Panc1 (cell line): ENCODE data around the gene SCAMP1. TPM values are rescaled to one million over a fixed set of nuclear protein-coding genes. Genes with fewer than 3 reads are reported as not detected.

Experiments
- ATAC-seq: fragments of 200-7000 bp; cut with Tn5 transposase; 2 replicates; pipeline ENCODE4 v1.9.1; 2020; ENCODE audit warnings: mild to moderate bottlenecking, moderate library complexity
- BruUV-seq: library from RNA; stranded (reverse); fragments of 400-500 nt; replicated peaks from 2 replicates; lab custom pipeline; 2021; lab: Mats Ljungman, UMichigan
- CTCF ChIA-PET: fragments of 300-600 bp; sonication (Branson Sonifier 250); formaldehyde crosslinking; loops from one replicate; lab custom pipeline; 2022; ENCODE audit warnings: antibody characterized with exemption; lab: Charles Lee
- POLR2A ChIA-PET: fragments of 300-600 bp; sonication (Branson Sonifier 250); formaldehyde crosslinking; loops from one replicate; lab custom pipeline; 2022; ENCODE audit warnings: antibody characterized with exemption; lab: Charles Lee
- DNase-seq: peaks from one replicate; pipeline ENCODE4 v3.0.0-alpha.2; 2010; ENCODE audit warnings: low read depth, low spot score
- H3K27ac ChIP-seq: 2 replicates; pipeline ENCODE4 v1.5.1; 2011; ENCODE audit warnings: mild to moderate bottlenecking, low read length, inconsistent platforms
- H3K27me3 ChIP-seq: fragments of 200-500 bp; sonication (Bioruptor generic); 2 replicates; pipeline ENCODE4 v1.6.0; 2014; ENCODE audit warnings: low read length, inconsistent platforms; ENCODE audit not compliant: control insufficient read depth, insufficient read depth
- H3K36me3 ChIP-seq: fragments of 200-500 bp; sonication (Bioruptor generic); 2 replicates; pipeline ENCODE4 v1.5.1; 2014; ENCODE audit warnings: inconsistent platforms, mild to moderate bottlenecking, low read length, moderate library complexity; ENCODE audit not compliant: control insufficient read depth, insufficient read depth
- H3K4me1 ChIP-seq: 2 replicates; pipeline ENCODE4 v1.5.1; 2011; ENCODE audit warnings: inconsistent platforms, mild to moderate bottlenecking, low read length, moderate library complexity; ENCODE audit not compliant: control insufficient read depth, insufficient read depth
- H3K4me3 ChIP-seq, 2 experiments: 2 replicates each; pipeline ENCODE4 v1.5.1; 2011 to 2012; ENCODE audit warnings: low read depth in 2 of 2, low read length in 2 of 2, mild to moderate bottlenecking in 2 of 2, inconsistent platforms in 1 of 2, moderate library complexity in 1 of 2
- H3K9me3 ChIP-seq: fragments of 200-500 bp; sonication (Bioruptor generic); 2 replicates; pipeline ENCODE4 v1.5.1; 2014; ENCODE audit warnings: low read depth, mild to moderate bottlenecking, inconsistent platforms, low read length, moderate library complexity; ENCODE audit not compliant: control insufficient read depth, insufficient read depth
- POLR2AphosphoS5 ChIP-seq: IDR thresholded peaks from 2 replicates; pipeline ENCODE4 v1.6.1; 2012; ENCODE audit warnings: mild to moderate bottlenecking, low read depth, low read length, moderate library complexity
- SIN3A ChIP-seq: IDR thresholded peaks from 2 replicates; pipeline ENCODE4 v1.6.1; 2012; ENCODE audit warnings: low read depth, mild to moderate bottlenecking, low read length, moderate library complexity, borderline replicate concordance; ENCODE audit not compliant: insufficient read depth
- TCF7L2 ChIP-seq: IDR thresholded peaks from 2 replicates; pipeline ENCODE4 v1.6.1; 2011; ENCODE audit warnings: mild to moderate bottlenecking, low read depth, low read length, inconsistent platforms
- in situ Hi-C: cut with HindIII; loops from 2 replicates; pipeline ENCODE4 v1.10.0; 2016; ENCODE audit warnings: low sequenced_read_pairs, low pct_unique_long_range_greater_than_20kb
- intact Hi-C: fragments of 100-400 bp; cut with micrococcal nuclease; formaldehyde crosslinking; loops from one replicate; pipeline ENCODE4 v1.10.0; 2022; ENCODE audit not compliant: unreplicated experiment
- total RNA-seq: library from RNA; stranded (reverse); gene quantifications from one replicate; pipeline ENCODE4 v1.2.1, GENCODE V29; 2021; ENCODE audit not compliant: unreplicated experiment
- TF ChIP-seq, protein P1 (sequence below): fragments of 450-650 bp; IDR thresholded peaks from 2 replicates; pipeline ENCODE4 v1.5.1; 2017; ENCODE audit warnings: mild to moderate bottlenecking
- TF ChIP-seq, protein P2 (sequence below), 2 experiments: IDR thresholded peaks; 2 replicates each; pipeline ENCODE4 v1.6.1; 2011 to 2012; ENCODE audit warnings: low read depth in 2 of 2, control low read depth in 1 of 2, low read length in 1 of 2, mild to moderate bottlenecking in 1 of 2, moderate library complexity in 1 of 2; ENCODE audit not compliant: insufficient read depth in 1 of 2

SCAMP1 gene
- total RNA-seq, 1 experiment from 2014 or later: 51.3 TPM

DNA sequence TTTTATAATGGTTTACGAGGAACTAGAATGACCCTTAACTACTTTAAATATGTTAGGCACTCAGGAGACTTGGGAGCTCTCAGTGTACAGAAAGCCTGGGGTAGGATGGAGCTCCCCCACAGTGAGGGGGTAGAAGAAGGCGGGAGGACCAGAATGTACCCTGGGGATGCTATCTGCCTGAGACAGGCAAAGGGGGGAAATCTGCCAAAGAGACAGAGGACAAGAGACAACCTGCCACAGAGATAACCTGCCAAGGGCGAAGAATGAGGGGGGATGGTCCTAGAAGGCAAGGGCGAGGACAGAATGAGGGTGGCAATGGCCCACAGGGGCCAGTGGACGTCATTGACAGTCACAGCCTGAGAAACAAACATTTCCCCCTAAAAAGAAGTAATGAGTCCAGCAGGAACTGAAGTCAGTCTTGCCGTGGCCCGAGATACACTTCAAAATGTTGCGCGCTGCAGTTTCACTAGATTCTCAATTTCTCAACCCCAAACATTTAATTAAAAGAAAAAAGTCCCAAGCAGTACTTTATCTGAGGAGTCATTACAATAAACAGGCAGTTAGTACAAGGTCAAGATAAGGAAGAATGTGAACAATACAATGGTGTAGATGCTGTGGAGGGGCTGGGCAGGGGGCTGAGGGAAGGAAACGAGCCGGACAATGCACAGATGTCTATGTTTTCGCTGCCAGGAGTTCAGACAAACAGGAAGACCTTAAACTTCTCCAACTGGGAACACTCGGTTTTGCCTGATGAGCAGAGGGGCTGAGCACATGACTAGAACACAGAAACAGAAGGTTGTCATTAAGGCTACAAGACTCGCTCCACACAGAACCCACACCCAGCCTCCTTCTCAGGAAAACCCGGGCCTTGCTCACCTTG, 163.1 kb downstream of the SCAMP1 start:
- TF ChIP-seq, protein P1, sequence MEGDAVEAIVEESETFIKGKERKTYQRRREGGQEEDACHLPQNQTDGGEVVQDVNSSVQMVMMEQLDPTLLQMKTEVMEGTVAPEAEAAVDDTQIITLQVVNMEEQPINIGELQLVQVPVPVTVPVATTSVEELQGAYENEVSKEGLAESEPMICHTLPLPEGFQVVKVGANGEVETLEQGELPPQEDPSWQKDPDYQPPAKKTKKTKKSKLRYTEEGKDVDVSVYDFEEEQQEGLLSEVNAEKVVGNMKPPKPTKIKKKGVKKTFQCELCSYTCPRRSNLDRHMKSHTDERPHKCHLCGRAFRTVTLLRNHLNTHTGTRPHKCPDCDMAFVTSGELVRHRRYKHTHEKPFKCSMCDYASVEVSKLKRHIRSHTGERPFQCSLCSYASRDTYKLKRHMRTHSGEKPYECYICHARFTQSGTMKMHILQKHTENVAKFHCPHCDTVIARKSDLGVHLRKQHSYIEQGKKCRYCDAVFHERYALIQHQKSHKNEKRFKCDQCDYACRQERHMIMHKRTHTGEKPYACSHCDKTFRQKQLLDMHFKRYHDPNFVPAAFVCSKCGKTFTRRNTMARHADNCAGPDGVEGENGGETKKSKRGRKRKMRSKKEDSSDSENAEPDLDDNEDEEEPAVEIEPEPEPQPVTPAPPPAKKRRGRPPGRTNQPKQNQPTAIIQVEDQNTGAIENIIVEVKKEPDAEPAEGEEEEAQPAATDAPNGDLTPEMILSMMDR: no peak
- POLR2A ChIA-PET: interaction anchor here (0.6 kb wide), 1 partner anchor 19 kb away, joined by 3 read pairs; no protein-coding TSS in a partner anchor
- Histone ChIP-seq H3K4me3 (no peak overlapping the region), H3K27me3 (no peaks in the 10 kb centered on the region), H3K9me3 (no peaks in the 10 kb centered on the region), H3K4me1 (0 out of 2 replicates have a peak, but pooled peaks cover under 1% of the 10 kb centered on the region), H3K36me3 (no peaks in the 10 kb centered on the region), H3K27ac (no peak overlapping the region)
- DNase-seq (no peak), ATAC-seq (no peak)
- no TSS peak for BruUV-seq
- in situ Hi-C loops: no loop called here
- CTCF ChIA-PET: no interaction called here
- intact Hi-C loops: no loop called here

DNA sequence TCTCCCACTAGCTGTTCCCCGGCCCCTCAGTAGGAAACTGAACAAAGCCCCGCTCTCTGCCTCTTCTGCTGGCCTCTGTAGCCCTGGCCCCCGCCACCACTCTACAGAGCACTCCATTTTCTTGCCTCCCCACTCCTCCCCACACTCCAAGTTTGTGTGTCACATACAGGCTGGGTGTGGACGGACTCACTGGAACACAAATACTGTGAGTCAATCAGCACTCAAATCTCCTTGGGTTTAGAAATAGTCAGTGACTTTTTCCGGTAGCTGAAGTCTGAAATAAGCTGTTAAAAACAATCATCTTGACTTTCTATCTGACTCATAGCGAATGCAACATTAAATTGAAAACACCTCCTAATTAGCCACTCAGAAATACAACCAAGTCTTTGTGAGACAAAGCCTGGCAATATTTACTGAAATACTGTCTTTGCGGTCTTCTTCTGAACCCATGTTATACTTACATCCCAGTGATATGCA, 165.7 kb downstream of the SCAMP1 start:
- ChIA-PET CTCF (no interaction called here), POLR2A (no interaction called here)
- DNase-seq: no peak
- H3K4me1 ChIP-seq: no peaks in the 10 kb centered on the region
- H3K9me3 ChIP-seq: no peaks in the 10 kb centered on the region
- in situ Hi-C loops (no loop called here), intact Hi-C loops (no loop called here)
- TF ChIP-seq, protein P1: no peak
- TF ChIP-seq POLR2AphosphoS5: no peak
- TF ChIP-seq TCF7L2: no peak
- TF ChIP-seq SIN3A: no peak
- TF ChIP-seq, protein P2, sequence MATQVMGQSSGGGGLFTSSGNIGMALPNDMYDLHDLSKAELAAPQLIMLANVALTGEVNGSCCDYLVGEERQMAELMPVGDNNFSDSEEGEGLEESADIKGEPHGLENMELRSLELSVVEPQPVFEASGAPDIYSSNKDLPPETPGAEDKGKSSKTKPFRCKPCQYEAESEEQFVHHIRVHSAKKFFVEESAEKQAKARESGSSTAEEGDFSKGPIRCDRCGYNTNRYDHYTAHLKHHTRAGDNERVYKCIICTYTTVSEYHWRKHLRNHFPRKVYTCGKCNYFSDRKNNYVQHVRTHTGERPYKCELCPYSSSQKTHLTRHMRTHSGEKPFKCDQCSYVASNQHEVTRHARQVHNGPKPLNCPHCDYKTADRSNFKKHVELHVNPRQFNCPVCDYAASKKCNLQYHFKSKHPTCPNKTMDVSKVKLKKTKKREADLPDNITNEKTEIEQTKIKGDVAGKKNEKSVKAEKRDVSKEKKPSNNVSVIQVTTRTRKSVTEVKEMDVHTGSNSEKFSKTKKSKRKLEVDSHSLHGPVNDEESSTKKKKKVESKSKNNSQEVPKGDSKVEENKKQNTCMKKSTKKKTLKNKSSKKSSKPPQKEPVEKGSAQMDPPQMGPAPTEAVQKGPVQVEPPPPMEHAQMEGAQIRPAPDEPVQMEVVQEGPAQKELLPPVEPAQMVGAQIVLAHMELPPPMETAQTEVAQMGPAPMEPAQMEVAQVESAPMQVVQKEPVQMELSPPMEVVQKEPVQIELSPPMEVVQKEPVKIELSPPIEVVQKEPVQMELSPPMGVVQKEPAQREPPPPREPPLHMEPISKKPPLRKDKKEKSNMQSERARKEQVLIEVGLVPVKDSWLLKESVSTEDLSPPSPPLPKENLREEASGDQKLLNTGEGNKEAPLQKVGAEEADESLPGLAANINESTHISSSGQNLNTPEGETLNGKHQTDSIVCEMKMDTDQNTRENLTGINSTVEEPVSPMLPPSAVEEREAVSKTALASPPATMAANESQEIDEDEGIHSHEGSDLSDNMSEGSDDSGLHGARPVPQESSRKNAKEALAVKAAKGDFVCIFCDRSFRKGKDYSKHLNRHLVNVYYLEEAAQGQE (IDR thresholded peaks at IDR 0.05; ENCODE audit: insufficient read depth in 1 of 2, low read depth in 2 of 2, low read length in 1 of 2): no peak
- BruUV-seq: no TSS peak
- H3K36me3 ChIP-seq: no peaks in the 10 kb centered on the region
- no peak overlapping the region for H3K4me3 ChIP-seq
- no peaks in the 10 kb centered on the region for H3K27me3 ChIP-seq
- H3K27ac ChIP-seq: no peak overlapping the region
- no peak for ATAC-seq
